Measurements from ENCODE around the gene COL9A3. TPM values are rescaled to one million over a fixed set of nuclear protein-coding genes. Genes with fewer than 3 reads are reported as not detected.

The COL9A3 gene
- total and polyA plus RNA-seq, 2 of the 8 experiments (the other 6 are each of a cell fraction or from before 2014, with no cell fraction given), result 21.7 to 80.1 TPM

- no peak for TF ChIP-seq CHD7 (IDR thresholded peaks at IDR 0.05; ENCODE audit: insufficient replicate concordance, low read length)
- TF ChIP-seq NANOG (IDR thresholded peaks at IDR 0.05; ENCODE audit: insufficient read depth, low read depth, low read length, poor library complexity, severe bottlenecking), result peak; percentile 1
- no peak for TF ChIP-seq RNF2 (IDR thresholded peaks at IDR 0.05; ENCODE audit: borderline replicate concordance, low read depth, low read length, missing control alignments, poor library complexity, severe bottlenecking)
- TF ChIP-seq E2F6 (IDR thresholded peaks at IDR 0.05), result peak; percentile 74
- no peak for TF ChIP-seq CBX5 (IDR thresholded peaks at IDR 0.05; ENCODE audit: low read depth, low read length)
- no peak for TF ChIP-seq SIN3A (conservative IDR thresholded peaks at IDR 0.05 in 1 of 2, IDR thresholded peaks at IDR 0.05 in 1 of 2; ENCODE audit: low read depth in 1 of 2, low read length in 2 of 2)
- no peak for TF ChIP-seq SIRT6 (IDR thresholded peaks at IDR 0.05; ENCODE audit: low read length)
- TF ChIP-seq TEAD4 (IDR thresholded peaks at IDR 0.05; ENCODE audit: low read depth, low read length), result no peak
- no peak for TF ChIP-seq SRF (IDR thresholded peaks at IDR 0.05; ENCODE audit: low read depth, low read length)
- TF ChIP-seq YY1 (IDR thresholded peaks at IDR 0.05; ENCODE audit: low read depth, low read length), result no peak
Observed at GRCh38 chr20:62861726-62862336, 45.0 kb downstream of the COL9A3 start, which contains the start of gene TCFL5 (continued).

Data from H1 (cell line).